Activated CD4-positive, alpha-beta T cell treated with anti-CD3 and anti-CD28 coated beads for 1 hour (primary cell): ENCODE data around the gene SPATC1L.
A peak's percentile ranks its signal among the peaks of the same experiment; 100 is the strongest.
"Not testable (repeated sequence)": the region's sequence is repeated elsewhere in the genome, so short reads cannot be mapped to it uniquely, and the experiment has no call there.

Source experiments
- DNase-seq: peaks from one replicate; pipeline ENCODE4 v3.0.0-alpha.2; 2020

Gene SPATC1L

DNA sequence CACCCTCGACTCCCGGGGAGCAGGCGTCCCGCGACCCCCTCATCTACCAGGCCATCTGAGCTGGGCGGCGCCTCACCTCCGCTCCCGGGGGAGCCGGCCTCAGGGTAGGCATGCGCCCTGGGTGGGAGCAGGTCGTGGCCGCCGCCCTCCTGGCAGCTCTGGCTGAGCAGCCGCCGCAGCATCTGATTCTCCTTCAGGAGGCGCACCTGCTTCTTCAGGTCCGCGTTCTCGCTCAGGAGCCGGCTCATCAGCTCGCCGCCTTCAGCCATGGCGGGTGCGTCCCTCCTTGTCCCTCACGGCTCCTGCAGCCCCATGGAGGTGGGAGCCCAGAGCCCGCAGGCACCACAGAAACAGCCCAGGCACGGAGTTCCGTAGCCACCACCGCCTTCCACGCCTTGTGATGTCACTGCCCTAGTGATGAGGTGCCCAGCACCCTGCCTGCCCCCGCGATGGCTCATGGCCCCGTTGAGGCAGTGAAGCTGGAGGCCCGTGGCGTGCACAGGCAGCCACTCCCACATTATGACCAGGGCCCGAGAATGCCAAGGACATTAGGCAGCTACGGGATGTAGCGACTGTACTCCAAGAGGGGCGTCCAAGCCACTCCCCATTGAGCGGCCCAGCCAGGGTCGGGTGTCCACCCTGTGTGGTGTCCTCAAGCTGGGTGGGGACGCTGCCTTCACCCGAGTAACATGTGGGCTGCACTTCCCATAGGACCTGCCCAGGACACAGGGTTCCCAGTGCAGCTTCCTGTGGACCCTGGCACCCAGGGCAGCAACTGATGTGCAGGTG lies 1.5 kb downstream of the SPATC1L start:
- no peak for DNase-seq

DNA sequence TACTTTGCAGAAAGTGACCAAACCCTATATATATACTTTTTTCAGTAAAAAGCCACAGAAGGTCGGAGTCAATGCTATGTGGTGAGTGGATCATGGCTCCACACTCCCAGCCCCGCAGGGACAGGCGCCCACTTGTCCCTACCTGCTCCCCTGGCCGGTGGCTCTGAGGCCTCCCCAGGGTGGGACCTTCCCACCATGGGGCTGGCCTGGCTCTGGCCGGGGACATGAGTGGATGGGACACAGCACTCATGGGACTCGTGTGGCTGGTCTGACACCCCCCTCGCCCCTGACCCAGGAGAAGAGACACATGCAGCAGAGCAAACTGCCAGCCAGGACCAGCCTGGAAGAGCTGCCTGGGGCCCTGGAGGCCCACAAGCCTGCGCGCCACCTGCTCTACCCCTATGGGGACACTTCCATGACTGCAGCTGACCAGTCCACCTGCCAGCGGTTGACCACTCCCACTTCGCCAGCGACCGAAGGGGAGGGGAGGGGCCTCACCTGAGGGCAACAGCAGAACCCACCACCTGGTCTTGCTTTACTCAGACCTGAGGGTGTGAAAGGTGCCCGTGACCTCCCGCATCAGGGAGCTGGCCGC lies 2.2 kb downstream of the SPATC1L start:
- no peak for DNase-seq

DNA sequence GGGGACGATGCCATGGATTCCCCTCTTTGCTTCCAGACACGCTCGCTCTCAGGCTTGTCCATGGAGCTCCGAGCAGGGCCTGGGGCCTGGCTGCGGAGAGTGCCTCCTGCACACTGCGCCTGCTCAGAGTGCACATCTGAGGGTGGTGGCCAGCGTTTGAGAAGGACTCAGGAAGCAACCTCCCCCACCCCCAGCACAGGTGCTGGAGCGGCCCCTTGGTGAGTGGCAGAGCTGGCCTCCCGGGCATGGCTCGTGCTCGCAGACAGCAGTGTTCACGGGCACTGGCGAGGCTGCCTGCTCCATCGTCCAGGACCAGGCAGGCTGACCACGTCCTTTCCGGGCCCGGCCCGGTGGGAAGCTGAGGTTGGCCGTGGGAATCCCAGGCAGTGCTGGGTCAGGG lies 2.8 kb downstream of the SPATC1L start:
- no peak for DNase-seq

DNA sequence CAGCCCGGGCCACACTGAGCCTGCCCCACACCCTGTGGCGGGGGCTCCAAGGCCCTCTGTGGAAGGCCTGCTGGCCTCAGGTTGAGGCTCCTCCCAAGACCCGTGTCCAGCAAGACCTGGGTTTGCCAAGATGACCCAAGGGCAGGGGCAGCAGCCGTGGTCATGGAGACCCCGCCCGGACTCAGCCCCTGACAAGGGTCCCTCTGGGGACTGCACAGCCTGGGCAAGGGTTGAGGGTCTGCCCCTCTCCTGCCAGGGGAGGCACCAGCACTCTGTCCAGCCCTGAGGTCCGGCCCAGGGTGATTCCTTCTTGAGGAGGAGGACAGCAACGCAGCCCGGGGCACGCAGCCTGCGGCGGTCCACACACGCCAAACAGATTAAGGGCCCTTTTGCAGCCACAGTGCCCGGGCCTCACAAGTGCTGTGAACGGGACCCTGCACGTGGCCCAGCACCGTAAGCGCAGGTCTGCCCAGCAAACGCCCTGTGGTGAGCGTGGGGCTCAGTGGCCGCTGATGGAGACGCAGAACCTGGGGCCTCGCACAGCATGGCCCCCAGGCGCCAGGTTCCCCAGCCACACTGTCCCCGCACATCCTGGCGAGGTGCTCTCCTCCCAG lies 3.4 kb downstream of the SPATC1L start:
- no peak for DNase-seq

DNA sequence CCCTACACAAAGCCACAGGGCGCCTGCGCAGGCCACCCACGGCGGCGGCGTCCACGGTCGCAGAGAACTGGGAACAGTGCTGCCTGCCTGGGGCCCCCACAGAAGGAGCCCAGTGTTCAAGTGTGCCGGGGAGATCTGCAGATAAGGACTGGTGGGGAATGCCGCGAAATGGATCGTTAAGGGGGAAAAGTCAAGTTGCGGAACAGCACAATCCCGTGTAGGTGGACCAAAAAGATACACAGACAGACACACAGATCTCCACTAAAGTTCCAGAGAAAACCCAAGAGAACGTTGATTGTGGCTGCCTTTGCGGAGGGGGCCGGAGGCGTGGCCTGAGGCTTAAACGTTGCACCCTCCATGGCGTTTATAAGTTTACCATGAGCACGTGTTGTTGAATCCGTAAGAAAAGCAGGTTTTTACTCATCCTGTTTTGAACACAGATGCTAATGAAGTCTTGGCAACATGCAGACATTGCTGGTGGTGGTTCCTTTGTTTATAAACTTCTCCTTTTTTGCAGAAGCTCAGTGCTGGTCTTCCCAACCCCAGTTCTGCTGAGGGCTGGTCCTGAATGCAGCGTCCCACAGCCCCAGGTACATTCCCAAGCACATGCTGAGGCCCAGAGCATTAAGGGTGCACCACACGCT lies 4.1 kb downstream of the SPATC1L start:
- no peak for DNase-seq

DNA sequence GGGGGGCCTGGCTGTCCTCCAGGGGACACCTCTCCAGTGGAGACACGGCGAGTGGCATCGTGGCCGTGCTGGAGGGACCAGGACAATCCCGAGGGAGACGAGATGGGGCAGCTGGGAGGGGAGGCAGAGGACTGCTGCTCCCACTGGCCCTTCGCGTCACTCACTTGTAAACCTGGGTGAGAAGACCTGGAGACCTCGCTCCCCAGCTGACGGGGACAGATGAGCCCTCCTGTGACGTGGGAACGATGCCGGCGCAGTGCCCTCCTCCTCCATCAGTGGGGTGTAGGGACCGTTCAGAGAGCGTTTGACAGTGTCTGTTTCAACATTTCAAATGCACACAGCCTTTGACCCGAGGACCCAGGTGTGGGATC lies 4.6 kb downstream of the SPATC1L start:
- DNase-seq: no peak

DNA sequence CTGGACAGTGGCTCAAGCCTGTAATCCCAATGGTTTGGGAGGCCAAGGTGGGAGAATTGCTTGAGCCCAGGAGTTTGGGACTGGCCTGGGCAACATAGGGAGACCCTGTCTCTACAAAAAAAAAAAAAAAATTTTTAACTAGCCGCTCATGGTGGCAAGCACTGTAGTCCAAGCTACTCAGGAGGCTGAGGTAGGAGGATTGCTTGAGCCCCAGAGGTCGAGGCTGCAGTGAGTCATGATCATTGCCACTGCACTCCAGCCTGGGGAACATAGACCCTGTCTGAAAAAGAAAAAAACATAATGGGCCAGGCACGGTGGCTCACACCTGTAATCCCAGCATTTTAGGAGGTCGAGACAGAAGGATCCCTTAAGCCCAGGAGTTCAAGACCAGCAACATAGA lies 5.3 kb downstream of the SPATC1L start:
- no peak for DNase-seq

DNA sequence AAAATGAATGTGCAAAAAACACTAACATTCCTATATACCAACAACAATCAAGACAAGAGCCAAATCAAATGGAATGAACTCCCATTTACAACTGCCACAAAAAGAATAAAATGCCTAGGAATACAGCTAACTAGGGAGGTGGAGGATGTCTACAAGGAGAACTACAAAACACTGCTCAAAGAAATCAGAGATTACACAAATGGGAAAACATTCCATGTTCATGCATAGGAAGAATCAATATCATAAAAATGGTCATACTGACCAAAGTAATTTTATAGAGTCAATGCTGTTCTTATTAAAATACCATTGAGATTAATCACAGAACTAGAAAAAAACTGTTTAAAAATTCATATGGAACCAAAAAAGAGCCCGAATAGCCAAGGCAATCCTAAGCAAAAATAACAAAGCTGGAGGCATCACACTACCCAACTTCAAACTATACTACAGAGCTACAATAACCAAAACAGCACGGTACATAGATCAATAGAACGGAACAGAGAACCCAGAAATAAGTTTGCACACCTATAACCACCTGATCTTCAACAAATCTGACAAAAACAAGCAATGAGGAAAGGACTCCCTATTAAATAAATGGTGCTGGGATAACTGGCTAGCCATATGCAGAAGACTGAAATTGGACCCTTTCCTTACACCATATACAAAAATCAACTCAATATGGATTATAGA lies 7.7 kb downstream of the SPATC1L start:
- not testable (repeated sequence) for DNase-seq

DNA sequence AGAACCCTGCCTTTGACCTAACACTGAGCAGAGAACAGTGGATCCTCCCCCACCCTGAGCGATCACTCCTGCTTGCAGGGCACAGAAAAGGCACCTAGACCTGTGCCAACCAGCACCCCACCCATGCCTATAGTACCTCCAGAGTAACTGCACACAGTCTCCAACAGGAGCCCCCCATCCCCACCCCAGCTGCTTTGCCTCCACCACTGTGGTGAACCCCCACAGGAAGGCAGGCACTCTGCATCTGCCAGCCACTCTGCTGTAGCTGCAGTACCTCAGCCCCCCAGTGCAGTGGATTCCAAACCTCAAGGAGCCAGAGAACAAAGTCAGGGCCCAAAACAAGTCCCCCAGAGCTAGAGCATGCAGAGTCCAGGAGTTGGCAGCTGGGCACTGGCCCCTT lies 10.7 kb downstream of the SPATC1L start:
- DNase-seq: peak; percentile 3

DNA sequence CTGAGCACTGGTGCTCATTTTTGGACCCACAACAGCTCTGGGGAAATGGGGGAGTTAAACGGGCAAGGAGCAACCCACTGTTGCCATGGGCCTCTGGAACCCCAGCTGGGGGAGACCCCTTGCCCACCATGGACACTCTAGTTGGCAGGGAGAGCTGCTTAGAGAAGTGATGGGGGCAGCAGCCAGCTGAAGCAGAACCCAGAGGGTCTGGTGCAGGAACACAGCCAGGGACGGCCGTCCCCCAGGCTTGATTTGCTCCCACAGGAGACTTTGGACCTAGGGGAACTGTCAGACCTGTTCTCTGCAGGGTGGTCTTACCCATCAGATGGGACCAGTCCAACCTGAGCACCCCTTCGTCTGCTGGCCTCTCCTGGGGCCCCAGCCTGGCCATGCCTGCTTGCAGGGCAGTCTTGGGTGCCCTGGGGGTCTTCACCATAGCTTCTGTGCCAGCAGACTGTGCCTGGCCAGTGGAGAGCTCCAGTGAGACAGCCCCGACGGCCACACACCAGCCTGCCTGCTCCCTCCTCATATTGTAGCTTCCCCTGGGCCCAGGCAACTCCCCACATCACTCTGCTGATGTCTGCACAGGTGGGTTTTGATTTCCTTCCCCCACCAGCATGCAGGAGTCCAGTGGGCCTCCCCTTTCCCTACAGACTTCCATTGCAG lies 11.3 kb downstream of the SPATC1L start:
- DNase-seq: peak; percentile 2

DNA sequence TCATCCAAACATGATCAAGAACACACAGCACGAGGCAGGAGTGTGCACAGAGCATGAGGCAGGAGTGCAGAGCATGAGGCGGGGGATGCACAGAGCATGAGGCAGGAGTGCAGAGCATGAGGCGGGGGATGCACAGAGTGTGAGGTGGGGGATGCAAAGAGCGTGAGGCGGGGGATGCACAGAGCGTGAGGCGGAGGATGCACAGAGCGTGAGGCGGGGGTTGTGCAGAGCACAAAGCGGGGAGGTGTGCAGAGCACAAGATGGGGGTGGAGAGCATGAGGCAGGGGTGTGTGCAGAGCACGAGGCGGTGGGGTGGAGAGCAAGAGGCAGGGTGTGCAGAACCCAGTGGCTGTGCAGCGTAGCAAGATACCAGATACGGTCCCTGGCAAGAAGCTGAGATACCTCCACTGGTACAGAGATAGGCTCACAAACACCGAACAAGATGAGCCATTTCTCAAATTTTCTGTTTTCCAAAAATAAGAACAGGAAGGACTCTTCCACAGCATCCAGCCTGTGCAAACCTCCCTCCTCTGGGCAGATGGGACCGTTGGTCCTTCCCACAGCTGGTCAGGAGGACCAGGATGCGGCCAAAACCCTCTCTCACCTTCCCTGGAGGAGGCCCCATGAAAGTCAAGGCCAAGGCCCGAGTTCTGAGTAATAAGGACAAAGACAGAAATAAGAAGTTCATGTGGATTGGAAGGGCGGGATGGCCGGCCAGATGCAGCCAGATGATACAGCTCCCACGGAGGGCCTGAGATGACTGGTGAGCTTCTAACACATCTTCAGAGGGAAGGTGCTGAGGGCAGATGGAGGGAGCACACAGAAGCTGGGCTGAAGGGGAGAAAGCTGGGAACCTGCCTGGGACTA lies 12.0 kb downstream of the SPATC1L start:
- peak; percentile 0 for DNase-seq

DNA sequence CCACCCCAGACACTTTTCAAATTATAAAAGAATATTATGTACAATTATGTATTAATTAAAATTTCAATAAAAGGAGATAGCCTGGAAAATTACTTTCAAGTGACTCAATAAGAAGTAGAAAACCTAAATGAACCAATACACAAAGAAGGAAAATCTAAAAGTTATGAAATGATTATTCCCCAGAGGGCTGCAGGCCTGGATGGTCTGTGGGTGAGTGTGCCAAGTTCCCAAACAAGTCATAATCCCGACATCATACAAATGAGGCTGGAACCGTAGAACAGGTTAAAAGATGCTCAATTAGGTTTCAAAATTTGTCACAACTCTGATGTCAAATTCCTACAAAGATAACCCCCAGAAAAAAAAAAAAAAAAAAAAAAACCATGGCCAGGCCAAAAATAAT lies 12.7 kb downstream of the SPATC1L start:
- DNase-seq: no peak

DNA sequence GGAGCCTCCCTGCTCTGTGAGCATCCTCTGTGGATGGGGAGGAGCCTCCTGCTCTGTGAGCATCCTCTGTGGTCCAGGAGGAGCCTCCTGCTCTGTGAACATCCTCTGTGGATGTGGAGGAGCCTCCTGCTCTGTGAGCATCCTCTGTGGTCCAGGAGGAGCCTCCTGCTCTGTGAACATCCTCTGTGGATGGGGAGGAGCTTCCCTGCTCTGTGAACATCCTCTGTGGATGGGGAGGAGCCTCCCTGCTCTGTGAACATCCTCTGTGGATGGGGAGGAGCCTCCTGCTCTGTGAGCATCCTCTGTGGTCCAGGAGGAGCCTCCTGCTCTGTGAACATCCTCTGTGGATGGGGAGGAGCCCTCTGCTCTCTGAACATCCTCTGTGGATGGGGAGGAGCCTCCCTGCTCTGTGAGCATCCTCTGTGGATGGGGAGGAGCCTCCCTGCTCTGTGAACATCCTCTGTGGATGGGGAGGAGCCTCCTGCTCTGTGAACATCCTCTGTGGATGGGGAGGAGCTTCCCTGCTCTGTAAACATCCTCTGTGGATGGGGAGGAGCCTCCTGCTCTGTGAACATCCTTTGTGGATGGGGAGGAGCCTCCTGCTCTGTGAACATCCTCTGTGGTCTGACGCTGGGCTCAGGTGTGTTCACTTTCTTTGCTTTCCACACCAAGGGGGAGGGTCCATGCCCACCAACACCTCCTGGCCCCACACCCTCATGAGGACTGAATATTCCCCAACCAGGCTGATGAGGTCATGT lies 13.6 kb downstream of the SPATC1L start:
- peak; percentile 14 for DNase-seq

DNA sequence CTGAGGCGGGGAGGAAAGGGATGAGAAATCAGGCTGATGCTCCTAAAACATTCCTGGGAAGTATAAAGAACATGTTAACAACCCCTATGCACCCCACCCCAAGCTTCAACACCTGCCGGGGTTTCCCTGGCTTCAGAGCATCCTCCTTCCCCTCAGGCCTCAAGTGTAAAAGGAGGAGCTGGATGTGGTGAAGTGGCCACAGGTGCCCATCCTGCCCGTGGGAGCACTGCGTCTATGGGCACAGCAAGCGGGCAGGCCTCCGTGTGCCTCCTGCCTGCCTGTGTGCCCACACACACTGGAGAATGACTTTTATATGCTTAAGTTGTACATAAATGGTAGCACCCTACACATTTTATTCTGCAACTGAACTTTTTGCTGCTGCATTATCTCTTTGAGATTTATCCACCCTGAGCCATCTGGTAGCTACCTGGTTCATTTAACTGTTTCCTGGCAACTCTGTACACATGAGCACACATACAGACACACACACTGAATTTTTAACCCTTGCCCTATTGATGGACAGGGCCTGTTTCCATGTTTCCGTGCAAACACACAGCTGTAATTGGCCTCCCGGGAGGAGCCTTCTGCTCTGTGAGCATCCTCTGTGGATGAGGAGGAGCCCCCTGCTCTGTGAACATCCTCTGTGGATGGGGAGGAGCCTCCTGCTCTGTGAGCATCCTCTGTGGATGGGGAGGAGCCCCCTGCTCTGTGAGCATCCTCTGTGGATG lies 15.4 kb downstream of the SPATC1L start:
- DNase-seq: no peak

DNA sequence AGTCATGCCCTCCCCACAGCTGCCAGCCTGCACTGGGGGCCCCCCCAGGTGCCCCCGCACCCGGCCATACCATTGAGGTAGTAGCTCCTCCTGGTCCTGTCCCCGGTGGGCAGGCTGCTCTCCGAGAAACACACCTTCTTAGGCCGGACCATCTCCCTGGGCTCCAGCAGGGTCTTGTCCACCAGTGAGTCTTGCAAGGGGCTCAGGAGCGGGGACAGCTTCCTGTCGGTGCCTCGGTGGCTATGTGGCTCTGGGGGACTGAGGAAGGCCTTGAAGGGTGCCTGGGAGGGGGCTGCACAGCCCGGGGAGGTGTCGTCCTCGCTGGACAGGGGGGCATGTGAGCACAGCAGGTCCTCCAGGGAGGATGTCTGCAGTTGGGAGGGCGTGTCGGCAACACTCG lies 16.0 kb downstream of the SPATC1L start:
- DNase-seq: peak; percentile 5

DNA sequence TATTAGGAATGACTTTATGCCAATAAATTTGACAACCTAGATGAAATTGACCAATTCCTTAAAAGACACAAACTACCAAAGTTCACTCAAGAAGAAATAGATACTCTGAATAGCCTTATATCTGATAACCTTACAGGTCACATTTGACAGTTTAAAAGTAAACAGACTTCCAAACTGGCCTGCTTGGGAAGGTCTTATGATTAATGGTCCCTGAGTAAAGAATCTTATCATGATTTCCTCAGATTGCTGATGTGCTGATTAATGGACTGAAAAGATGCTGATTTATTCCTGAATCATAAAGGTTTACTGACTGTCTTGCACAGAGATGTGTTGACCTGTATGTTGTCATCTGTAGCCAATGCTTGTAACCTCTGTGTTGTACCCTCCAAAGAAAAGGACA lies 19.2 kb downstream of the SPATC1L start:
- no peak for DNase-seq

DNA sequence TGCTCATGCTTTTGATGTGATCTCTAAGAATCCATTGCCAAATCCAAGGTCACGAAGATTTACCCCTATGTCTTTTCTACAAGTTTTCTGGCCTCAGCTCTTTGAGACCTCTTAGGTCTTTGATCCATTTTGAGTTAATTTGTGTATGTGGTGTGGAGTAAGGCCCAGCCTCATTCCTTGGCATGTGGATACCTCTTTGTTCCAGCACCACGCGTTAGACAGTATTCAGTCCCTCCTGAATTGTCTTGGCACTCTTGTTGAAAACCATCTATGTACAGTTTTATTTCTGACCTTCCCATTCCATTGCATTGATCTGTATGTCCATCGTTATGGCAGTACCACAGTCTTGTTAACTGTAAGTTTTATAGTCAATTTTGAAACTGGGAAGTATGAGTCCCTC lies 20.9 kb downstream of the SPATC1L start:
- no peak for DNase-seq

DNA sequence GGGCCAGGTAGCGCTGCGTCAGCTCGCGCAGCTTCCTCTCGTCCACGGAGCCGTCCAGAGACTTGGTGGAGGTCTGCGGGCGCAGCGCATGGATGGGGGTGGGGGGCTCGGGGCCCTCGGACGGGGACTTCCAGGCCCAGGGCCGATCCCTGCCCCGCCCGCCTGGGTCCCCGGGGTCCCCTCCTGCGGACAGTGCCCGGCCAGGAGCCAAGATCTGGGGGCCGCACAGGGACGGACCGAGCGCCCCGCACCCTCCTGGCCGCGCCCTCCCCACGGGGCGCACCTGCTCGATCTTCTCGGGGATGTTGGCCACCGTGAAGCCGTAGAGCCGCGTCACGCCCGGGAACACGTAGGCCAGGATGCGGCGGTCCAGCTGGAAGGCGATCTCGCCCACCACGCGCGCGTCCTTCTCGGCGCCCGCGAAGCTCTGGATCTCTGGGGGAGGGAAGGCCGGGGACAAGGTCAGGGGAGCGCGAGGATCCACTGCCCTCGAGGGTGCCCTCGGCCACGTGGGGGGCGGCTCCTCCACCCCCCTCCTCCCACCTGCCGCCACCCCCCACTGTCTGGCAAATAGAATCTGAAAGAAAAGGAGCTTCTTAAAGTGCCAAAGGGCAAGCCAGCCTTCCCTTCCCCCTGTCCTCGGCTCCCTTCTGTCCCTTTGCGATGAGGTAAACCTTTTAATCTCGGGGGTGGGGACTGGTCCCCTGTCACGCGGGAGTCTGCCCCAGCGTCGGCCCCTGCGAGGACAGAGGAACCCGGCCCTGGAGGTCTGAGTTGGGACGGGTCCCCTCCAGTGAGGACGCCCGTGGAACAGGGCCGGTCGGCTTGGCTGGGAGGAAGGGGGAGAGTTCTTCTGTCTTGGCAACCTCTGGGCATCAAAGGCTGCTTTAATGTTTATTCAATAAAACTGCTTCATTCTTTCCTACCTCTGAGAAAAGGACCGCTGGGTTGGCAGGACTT lies 22.3 kb downstream of the SPATC1L start:
- peak; percentile 5 for DNase-seq
